Kidney glomerular epithelial cell (primary cell): Measurements from ENCODE around the gene SYCE3.

ENCODE experiments used
- DNase-seq: peaks from one replicate; lab custom pipeline; 2025; lab: John Stamatoyannopoulos, UW

Gene SYCE3

DNA sequence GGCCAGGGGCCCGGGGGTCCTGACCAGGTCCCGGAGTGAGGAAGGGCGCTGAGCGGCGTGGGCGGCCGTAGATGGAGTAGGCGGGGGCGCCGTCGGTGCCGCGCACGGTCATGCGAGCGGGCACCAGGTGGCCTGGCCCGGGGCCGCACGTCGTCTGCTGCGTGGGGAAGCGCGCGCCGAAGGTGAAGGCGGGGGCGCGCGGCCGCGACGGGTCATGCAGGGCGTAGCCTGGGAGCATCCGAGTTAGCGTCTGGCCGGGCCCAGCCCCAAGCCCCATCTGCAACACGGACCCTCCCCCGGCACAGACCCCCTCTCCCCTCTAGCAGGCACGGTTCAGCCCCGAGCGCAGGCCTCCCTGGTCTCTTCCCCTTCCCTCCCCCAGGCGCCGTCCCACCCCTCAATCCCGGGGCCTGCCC is 31.2 kb downstream of the SYCE3 start:
- no peak for DNase-seq

DNA sequence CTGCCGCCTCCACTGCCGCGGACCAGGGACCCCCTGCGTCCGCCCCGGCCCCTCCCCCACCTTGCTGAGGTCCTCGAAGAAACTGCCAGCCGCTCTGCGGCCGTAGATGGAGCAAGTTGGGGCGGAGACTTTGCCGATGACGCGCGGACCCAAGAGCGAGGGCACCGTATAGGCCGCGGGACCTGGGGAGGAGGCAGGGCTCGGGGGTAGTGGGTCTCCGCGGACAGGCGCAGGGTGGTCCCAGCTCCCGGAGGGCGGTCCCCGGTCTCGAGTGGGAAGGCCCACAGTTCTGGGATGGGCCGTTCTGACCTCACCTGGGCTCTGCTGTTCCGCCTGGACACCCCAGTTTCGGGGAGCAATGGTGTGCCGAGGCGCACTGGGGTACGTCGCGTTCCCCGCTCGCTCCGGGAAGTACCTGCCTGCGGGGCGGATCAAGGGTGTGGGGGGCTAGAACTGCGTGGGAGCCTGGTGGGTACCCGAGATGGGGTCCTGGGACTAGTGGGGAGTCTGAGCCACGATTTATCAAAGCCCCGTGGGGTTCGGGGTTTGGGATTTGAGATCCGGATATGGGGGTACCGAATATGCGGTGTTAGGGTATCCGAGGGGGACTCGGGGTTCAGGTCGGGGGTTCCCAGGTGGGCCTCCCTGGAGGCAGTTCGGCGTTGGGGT is 31.7 kb downstream of the SYCE3 start:
- no peak for DNase-seq

DNA sequence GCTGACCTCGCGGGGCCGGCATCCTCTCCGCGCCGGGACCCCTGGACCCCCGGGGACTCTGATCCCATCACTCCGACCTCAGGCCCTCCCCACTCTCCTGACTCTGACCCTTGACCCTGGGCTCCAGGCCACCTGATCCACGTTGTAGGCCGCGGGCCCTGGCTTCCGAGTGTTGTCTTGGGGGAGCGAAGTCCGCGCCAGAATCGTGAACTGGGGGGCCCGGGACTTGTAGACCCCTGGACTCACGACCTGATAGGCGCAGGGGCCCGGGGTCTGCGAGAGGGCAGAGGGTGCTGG is 32.2 kb downstream of the SYCE3 start:
- DNase-seq = no peak

DNA sequence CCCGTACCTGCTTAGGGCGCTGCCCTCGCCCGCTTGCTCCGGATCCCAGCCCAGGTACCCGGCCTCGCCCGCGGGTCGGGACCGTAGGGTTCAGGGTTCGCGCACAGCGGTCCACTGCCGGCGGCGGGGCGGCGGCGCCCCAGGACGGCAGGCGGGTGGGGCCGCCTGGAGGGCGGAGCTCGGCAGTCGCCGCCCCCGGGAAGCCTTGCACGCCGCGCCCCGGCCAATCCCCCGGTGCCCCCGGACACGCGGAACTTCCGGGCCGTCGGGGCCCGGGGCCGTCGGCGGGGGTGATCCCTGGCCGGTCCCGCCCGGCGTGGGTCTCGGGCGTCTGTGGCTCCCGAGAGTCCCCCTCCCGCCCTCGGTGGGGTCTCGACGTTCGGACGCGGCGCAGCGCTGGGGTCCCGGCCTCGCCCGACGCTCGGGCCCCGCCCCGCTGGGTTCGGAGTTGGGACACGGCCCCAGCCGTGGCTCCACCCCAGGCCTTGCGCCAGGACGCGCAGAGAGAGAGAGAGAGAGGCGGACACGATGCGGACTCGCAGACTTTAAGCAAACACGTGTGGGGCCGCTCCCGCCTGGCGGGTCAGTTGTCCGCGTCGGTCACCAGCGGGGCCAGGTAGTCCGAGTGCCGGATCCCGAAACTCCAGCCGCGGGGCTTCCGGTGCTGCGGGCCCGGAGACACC is 32.7 kb downstream of the SYCE3 start, which contains the start of gene TYMP:
TYMP (minus strand) TSS at position 116 of the 683 bp plus-strand sequence. CDS start 303 bp downstream, outside the sequence.
- no peak for DNase-seq

DNA sequence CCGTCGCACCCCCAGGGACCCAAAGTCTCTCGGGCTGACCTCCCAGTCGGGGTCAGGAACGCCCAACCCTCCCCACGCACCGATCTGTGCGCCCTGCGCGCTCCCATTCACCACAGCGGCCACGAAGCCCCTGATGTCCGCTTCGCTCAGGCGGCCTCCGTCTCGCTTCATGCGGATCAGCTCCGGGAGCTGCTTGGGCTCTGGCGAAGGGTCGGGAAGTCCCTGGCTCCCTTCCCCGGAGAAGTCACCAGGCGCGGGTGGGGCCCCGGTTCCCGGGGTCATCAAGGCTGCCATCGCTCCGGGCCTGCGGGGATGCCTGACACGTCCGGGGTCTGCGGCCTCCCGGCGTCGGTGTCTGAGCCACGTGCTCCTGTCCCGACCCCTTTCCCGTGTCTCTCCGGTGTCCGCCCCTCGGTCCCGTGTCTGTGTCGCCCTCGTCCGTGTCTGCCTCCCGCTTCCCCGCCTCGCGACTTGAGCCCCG is 33.3 kb downstream of the SYCE3 start:
- no peak for DNase-seq

DNA sequence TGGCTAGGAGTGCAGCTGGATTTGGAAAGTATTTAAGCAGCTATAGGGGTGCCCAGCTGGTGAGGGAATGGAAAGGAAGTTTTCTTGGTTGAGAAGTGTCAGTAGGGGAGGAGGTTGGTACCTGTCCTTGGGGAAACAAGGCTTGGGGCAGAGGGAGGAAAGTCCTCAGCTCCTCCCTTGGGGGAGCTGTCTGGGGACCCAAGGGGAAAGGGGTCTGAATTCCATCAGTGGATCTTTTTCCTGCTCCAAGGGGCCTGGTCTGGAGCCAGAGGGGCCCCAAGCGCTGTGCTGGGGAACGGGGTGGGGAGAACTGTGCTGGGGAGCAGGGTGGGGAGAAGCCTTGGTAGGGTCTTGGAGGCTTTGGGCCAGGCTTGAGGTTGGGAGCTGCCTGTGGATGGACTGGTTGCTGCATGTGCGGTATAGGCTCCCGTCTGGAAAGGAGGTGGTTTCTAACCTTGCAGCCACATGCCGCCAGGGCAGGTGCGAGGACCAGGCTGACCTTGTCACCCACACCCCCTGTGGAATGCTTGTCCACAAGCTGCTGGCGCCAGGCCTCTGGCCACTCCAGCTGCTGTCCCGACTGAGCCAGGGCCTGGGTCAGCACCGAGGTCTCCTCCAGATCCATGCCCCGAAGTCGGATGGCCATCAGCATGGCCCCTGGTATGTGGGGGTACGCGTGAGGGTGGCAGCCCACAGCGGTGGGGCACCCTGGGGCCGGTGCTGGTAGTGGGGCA is 33.9 kb downstream of the SYCE3 start:
- no peak for DNase-seq

DNA sequence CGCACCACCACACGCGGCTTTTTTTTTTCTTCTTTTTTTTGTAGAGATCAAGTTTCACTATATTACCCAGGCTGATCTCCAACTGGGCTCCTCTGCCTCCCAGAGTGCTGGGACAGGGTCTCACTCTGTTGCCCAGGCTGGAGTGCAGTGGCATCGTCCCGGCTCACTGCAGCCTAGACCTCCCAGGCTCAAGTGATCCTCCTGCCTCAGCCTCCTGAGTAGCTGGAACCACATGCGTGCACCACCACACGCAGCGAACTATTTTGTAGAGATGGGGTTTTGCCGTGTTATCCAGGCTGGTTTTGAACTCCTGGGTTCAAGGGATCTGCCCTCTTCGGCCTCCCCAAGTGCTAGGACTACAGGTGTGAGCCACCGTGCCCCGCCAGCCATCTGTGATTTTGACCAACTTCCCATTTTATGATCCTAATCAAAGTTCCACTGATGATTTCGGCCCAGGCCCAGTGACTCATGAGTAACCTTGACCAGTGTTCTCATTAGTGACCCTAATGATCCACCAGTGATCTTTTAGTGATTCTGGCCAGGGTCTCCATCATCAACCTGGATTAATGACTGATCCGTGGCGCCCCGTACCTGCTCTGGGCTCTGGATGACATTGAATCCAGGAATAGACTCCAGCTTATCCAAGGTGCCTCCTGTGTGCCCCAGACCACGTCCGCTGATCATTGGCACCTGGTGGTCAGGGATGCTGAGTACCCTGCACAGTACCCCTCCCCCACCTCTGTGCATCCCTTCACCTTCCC is 34.6 kb downstream of the SYCE3 start:
- no peak for DNase-seq

DNA sequence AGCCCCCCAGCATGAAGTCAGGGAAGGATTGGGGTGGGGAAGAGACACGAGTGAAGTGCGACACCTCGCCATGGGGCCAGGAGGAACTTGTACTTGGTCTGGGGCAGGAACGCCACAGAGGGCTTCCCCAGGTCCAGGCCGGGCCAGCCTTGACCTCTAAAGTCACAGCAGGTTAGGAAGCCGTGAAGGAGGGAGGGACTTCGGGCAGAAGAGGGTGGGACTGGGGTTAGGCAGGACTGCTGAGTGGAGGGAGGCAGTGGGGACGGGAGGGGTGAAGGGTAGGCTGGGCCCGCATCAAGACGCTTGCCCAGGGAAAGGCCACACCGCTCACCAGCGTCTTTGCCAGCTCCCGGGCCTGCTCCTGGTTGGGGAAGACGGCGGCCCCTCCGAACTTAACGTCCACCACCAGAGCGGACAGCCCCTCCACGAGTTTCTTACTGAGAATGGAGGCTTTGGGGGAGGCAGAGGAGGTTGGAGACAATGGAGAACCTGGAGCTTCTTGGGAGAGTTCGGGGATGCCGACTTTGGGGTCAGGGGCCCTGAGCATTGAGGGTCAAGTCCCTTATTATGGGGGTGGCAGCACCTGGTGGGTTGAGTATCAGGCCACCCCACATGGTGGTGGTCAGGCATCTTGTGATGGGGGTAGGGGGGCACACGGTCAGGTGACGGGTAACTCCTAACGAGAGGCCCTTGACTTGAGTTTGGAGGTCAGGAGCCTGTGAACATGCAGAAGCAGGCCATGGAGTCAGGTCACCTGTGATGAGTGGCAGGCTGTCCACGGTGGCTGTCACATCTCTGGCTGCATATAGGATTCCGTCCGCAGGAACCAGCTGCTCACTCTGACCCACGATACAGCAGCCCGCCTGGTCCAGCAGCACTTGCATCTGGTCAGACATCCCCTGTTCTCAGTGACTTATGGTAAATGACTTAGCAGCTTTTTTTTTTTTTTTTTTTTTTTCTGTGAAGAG is 35.6 kb downstream of the SYCE3 start:
- DNase-seq = no peak

DNA sequence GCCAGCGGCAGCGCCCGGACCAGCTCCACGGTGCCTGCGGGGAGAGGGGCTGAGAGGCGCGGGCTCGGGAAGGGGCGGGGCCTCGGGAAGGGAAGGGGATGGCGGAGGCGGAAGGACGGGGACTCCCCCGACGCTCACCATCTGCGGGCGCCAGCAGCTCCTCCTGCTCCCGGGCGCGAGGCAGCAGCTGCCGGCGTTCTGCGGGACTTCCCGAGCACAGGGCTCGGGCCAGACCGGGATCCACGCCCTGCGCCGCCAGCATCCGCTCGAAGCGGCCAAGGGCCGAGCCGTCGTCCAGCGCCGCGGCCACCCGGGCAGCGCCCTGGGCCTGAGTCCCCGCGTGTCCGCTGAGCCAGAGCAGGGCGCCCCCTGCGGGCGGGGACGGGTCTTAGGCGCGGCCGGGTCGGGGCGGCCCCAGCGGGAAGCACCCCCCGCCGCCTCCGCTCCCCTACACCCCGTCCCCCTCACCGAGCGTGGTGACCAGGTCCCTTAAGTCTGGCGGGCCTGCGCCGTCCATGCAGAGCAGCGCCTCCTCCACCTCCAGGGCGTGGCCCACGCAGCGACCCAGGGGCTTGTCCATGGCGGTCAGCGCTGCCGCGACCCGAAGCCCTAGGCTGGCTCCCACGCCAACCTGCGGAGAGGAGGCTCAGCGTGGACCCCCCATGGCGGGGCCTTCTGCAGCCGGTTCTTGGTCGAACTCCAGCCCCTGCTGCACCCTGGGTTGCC is 36.4 kb downstream of the SYCE3 start:
- peak; percentile 45 for DNase-seq

DNA sequence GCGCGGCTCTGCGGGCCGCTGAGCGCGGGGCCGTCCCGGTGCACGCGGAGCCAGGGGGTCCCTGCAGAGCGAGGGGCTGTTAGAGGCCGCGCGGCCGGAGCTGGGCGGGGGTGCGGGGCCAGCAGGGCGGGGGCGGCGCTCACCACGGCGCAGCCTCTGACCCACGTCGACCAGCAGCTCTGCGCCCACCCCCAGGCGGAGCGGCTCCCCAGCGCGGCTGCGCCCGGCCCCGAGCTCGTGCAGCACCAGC is 36.9 kb downstream of the SYCE3 start:
- no peak for DNase-seq

DNA sequence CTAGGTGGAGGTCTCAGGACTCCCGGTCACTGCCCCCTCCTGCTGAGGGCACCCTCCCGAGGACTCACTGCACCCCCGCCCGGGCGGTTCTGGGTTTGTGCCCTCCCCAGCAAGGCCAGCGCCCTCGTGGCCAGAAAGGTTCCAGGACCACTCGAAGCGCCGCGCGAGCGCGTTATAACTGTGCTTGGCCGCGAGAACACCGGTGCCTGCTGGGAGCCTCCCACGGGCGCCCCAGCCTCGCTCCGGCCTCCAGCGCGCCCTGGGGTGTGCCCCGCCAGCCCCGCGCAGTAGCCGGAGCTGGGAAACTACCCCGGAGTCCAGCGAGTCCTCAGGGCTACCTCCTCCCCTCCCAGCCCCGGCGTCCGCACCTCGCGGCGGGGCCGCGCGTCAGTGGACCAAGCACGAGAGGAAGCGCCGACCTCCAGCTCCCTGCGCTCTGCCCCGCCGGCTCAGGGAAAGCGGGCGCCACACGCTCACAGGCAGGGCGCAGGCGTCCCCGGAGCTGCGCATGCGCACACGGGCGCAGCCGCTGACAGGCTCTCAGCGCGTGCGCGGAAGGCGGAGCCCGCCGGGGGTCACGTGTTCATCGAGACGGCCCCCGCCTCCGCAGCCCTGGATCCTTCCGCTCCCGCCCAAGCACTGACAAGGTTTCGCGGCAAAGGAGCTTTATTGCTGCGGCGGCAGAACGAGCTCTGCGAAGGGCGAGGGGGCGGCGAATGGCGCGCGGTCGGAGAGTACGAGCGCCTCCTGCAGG is 37.4 kb downstream of the SYCE3 start, which contains the start of gene SCO2:
SCO2 (minus strand) TSS at position 495 of the 754 bp plus-strand sequence. CDS start 1,187 bp downstream, outside the sequence.
- DNase-seq = peak; percentile 93

DNA sequence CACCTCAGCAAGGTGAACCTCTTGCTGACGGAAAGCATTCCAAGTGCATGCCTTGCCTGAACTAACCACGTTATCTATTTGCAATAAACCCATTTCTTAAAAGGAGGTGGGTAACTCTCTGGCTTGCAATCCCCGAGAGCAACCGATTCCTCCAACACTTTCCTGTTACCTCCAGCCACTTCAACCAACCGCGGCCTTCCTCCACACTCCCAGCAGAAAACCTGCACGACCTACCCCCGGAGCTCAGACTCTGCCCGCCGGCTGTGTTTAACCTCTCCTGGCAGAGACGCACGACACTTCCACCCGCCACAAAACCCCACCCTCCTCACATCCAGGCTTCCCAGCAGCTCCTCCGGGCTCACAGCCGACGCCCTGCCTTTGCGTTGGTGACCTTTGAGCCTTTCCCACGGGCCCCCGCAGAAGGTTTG is 38.0 kb downstream of the SYCE3 start:
- no peak for DNase-seq

DNA sequence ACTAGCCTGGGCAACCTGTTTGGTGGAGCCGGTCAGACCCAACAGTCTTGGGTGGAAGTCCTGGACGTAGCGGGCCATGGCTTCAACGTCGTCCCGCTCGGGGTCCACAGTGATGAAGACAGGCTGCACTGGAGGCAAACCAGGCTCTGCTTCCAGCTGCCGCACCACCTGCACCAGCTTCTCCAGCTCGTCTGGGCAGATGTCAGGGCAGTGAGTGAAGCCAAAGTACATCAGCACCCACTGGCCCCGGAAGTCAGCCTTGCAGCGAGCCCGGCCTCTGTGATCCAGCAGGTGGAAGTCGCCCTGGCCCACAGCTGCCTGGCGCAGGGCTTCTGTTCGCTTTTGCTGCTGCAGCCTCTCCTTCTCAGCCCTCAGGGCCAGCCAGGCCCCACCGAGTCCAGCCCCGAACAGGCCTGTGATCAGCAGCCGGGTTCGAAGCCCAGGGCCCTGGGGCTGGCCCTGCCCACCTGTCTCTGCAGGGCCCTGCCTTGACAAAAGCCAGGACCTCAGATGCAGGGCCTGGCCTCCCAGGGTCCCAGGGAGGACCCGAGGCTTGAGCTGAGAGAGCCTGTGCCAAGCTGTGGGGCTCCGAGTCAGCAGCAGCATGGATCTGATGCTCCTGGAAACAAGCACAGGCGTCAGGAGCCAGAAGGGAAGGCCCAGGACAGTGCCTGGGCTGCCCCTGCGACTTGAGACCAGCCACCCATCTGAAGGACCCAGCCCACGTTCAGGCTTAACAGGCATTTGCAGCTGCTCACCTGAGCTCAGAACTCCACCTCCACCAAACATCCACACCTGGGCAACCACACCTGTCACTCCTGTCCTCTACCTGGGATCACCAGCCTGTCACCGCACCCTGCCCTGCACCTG is 38.7 kb downstream of the SYCE3 start:
- no peak for DNase-seq

DNA sequence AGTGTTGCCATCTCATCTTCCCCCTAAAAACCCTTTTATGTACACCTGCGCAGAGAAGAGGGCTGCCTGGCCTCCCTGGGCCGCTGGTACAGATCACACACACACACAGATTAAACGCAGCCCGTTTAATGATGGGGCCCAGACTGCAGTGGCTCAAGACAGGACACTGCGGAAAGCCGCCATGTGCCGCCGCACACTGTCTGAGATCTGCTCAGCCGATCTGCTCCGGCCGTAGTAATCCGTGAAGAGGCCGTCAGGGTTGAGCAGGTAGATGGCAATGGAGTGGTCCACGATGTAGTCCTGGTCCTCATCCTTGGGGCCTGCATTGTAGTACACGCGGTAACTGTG is 39.3 kb downstream of the SYCE3 start:
- no peak for DNase-seq

DNA sequence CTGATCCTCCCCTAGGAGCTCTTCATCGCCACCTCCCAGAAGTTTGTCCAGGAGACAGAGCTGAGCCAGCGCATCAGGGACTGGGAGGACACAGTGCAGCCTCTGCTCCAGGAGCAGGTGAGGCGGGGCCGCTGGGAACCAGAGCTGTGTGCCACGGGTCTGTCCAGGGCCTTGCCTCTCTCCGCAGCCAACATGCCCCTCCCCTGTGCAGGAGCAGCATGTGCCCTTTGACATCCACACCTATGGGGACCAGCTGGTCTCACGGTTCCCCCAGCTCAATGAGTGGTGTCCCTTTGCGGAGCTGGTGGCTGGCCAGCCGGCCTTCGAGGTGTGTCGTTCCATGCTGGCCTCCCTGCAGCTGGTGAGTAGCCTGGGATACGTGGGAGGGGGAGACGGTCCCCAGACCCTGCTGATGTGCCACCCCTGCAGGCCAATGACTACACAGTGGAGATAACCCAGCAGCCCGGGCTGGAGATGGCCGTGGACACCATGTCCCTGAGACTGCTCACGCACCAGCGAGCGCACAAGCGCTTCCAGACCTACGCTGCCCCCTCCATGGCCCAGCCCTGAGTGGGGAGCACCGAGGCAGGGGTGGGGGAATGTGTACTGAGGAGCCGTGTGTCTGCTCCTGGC is 39.8 kb downstream of the SYCE3 start:
- no peak for DNase-seq

DNA sequence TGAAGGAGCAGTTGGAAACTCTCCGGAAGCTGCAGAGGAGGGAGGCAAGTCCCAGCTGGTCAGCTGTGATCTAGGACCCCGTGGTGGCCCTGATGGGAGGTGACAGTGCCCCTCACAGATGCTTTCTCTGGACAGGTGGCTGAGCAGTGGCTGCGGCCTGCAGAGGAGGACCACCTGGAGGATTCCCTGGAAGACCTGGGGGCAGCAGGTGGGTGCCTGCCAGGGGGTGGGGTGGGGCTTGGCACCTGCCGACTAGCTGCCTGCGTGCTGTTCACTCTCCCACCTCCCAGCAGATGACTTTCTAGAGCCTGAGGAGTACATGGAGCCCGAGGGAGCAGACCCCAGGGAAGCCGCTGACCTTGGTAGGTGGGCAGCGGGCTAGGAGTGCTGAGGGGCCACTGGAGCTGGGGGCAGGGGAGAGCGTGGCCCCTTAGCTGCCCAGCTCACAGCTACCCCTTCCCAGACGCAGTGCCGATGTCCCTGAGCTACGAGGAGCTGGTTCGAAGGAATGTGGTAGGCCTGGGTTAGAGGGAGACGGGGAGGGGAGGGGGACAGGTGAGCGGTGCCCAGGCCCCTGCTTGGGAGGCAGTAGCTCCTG is 40.4 kb downstream of the SYCE3 start:
- DNase-seq = no peak

DNA sequence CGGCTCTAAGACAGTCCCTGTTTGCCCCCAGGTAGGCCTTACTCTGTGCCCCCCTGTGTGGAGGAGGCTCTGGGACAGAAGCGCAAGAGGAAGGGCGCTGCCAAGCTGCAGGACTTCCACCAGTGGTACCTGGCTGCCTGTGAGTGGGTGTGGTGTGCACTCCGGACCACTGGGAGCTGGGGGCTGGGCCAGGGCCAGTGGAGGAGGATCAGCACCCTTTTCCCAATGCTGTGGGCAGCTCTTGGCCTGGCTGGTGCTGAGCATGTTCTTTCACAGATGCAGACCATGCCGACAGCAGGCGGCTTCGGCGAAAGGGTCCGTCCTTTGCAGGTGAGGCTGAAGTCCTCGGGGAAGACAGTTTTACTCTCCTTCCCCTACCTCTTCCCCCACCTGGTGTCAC is 41.0 kb downstream of the SYCE3 start:
- no peak for DNase-seq

DNA sequence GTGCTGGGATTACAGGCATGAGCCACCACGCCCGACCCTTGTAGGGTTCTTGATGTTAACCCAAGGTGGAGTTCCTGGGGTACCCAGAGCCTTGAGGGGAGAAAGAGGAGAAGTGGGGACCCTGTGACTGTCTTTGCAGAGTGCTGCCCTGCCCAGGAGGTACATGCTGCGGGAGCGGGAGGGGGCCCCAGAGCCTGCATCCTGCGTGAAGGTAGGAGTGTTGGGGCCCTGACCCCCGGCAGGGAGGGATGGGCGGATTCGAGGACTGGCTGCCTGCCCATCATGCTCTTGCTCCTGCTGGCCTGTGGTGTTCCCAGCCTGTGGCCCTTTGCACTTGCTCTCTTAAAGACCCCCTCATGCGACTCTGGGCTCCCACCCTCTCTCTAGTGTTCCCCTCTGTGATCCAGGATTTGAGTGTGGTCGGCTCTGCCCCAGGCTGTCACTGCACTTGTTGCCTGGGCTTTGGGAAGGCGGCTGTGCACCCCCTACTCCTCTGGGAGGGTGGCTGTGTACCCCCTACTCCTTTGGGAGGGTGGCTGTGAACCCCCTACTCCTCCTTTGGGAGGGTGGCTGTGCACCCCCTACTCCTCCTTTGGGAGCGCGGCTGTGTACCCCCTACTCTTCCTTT is 41.8 kb downstream of the SYCE3 start:
- no peak for DNase-seq
